GM20000 (cell line): ENCODE results near the gene IFNA7.
"Not testable (repeated sequence)": the region's sequence is repeated elsewhere in the genome, so short reads cannot be mapped to it uniquely, and the experiment has no call there.

Source experiments
- DNase-seq: peaks from one replicate; pipeline ENCODE4 v3.0.0; 2012; ENCODE audit warnings: low spot score
- TF ChIP-seq, protein P1 (sequence below): IDR thresholded peaks from 2 replicates; pipeline ENCODE4 v1.5.1; 2012; ENCODE audit warnings: mild to moderate bottlenecking, control low read depth; ENCODE audit errors: extremely low read depth, missing control alignments

IFNA7 gene

DNA sequence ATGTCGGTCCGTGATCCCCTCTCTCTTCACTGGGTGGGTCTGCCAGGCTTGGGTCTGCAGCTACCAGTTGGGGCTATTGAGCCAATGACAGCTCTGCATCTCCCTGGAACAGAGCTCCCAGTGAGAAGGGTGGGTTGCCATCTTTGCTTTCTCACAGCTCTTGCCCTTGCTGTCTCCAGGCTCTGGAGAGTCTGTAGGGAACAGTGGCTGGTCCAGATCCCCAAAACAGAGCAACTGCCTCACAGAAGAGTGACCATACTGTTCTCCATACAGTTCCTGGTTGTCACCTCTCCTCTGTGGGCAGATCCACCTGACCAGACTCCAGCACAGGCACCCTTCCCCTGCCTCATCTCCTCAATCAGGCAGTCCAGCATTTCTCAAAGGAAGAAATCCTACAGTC lies 31.3 kb upstream of the IFNA7 start:
- TF ChIP-seq, protein P1, sequence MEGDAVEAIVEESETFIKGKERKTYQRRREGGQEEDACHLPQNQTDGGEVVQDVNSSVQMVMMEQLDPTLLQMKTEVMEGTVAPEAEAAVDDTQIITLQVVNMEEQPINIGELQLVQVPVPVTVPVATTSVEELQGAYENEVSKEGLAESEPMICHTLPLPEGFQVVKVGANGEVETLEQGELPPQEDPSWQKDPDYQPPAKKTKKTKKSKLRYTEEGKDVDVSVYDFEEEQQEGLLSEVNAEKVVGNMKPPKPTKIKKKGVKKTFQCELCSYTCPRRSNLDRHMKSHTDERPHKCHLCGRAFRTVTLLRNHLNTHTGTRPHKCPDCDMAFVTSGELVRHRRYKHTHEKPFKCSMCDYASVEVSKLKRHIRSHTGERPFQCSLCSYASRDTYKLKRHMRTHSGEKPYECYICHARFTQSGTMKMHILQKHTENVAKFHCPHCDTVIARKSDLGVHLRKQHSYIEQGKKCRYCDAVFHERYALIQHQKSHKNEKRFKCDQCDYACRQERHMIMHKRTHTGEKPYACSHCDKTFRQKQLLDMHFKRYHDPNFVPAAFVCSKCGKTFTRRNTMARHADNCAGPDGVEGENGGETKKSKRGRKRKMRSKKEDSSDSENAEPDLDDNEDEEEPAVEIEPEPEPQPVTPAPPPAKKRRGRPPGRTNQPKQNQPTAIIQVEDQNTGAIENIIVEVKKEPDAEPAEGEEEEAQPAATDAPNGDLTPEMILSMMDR: no peak
- no peak for DNase-seq

DNA sequence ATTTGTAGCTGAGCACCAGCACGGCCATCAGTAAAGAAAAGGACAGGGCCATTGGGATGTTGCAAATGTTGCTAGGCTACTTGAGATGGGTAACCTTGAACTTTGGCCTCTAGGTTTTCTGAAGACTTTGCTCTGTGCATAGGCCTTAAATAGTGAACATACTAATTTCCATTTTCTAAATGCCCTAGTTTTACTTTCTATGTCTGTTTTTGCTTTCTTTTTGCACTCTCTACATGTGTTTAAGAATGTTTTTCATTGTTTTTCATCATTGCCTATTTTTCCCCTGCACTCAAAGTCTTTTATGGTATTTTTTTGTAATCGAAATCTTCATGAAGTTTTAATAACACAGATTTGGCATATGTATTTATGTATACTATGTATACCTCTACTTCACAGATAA lies 26.1 kb upstream of the IFNA7 start, which contains the start of gene IFNA17:
Gene IFNA17 (minus strand): TSS at position 101 of the 400 bp plus-strand sequence. CDS start 49 bp downstream, at position 52.
- TF ChIP-seq, protein P1: no peak
- DNase-seq: no peak

- DNase-seq: not testable (repeated sequence)
Measured at GRCh38 chr9:21217211-21217610, 15.2 kb upstream of the IFNA7 start, which contains the start of gene IFNA16. Gene IFNA16, minus strand, starts transcription at chr9:21217311. Its CDS starts 6 bp downstream, at chr9:21217305.

DNA sequence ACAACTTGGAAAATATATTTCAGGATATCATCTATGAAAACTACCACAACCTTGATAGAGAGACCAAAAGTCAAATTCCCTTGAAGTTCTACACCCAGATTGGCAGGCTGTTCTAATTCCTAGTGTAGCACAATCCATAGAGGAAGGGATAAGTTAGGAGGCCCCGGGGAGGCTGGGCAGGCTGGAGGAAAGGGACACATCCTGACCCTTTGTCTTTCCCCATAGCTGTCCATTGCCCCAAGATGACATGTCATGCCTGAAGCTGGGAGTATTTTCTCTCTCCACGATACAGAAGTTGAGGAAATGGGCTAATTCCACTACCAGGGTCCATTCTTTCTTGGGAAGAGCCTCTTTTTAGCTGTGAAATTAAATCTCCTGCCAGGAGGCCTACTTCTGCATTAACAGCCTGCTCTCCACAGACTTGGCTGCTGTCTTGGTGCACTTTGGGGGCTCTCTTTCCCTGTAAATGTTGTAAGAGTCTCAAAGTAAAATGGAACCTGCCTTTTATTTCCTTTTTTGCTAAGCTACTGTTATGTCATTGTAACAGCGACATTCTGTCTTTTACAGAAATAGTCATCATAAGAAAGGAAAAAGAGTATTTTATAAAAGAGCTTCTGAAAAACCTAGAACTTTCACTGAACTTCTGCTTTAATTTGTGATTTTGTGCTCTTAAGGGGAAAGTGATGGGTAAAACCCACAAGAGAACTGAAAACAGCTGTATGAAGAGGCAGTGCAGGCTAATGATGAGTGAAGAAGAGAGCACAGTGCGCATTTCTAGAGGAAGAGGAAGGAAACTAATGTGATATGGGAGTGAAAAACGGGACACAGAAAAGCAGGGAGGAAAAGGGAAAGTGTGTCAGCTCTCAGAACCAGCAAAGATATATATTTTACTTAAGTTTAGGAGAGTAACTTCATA lies 11.7 kb upstream of the IFNA7 start:
- TF ChIP-seq, protein P1: peak; percentile 23
- DNase-seq: peak; percentile 14

GRCh38 chr9:21212160-21212559 lies 10.2 kb upstream of the IFNA7 start:
- DNase-seq: not testable (repeated sequence)

DNA sequence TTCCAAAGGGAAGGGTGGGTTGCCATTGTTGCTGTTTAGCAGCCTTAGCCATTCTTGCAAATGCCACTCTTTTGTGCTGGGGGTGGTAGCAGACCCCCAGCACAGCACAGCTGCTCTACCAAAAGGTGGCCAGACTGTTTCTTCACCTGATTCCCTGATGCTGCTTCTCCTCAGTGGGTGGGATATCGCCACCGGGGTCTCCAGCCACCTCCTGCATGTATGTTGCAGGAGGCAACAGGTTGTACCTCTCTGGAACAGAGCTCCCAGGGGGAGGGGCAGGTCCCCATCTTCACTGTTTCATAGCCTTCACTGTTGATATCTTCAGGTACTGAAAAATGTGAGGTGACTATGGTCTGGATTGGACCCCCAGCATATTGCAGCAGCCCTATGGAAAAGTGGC lies 8.8 kb upstream of the IFNA7 start:
- DNase-seq: not testable (repeated sequence)

DNA sequence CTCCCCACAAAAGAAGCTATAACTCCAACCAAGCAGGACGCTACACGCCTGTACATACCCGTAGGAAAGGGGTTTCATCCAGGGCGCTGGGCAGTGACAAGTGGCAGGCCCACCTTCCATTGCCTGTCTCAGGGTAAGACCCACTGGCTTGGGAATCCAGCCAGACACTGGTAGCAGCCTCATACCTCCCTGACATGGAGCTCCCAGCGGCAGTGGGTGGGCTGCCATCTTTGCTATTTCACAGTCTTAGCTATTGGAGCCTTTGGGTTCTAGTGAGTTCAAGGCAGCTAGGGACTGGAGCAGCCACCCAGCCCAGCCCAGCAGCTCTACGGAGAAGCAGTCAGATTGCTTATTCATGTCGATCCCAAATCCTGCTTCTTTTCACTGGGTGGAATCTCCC lies 8.3 kb upstream of the IFNA7 start:
- no peak for DNase-seq

DNA sequence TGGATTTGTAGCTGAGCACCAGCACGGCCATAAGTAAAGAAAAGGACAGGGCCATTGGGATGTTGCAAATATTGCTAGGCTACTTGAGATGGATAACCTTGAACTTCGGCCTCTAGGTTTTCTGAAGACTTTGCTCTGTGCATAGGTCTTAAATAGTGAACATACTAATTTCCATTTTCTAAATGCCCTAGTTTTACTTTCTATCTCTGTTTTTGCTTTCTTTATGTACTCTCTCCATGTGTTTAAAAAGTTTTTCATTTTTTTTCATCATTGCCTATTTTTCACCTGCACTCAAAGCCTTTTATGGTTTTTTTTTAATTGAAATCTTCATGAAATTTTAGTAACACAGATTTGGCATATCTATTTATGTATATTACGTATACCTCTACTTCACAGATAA lies 5.0 kb upstream of the IFNA7 start, which contains the start of gene IFNA10:
Gene IFNA10 (minus strand): TSS at position 101 of the 400 bp plus-strand sequence. CDS start 46 bp downstream, at position 55.
- DNase-seq: not testable (repeated sequence)

More for the DNA sequence above, 8.3 kb upstream of the IFNA7 start:
- TF ChIP-seq, protein P1: no peak

- no peak for DNase-seq
- TF ChIP-seq, protein P1: no peak
Measured at GRCh38 chr9:21205204-21205603, 3.2 kb upstream of the IFNA7 start.
